Transverse colon (tissue), 4 donors: ENCODE results near the gene FAM227A. TPM values are rescaled to one million over a fixed set of nuclear protein-coding genes. Genes with fewer than 3 reads are reported as not detected.

Source experiments
- DNase-seq: peaks from one replicate; pipeline ENCODE4 v3.0.0-alpha.2; 2019
- H3K27ac ChIP-seq, 4 donors: fragments of 200-600 bp; sonication (generic); 2 replicates each; pipeline ENCODE4 v1.5.1; 2016 to 2018; ENCODE audit warnings: inconsistent platforms in 4 of 4
- H3K27me3 ChIP-seq: fragments of 200-600 bp; sonication (generic); 2 replicates; pipeline ENCODE4 v1.5.1; 2017; ENCODE audit warnings: inconsistent platforms
- H3K36me3 ChIP-seq, 4 donors: fragments of 200-600 bp; sonication (generic); 2 replicates each; pipeline ENCODE4 v1.5.1; 2017 to 2019; ENCODE audit warnings: inconsistent platforms in 4 of 4
- H3K4me1 ChIP-seq, 4 donors: fragments of 200-600 bp; sonication (generic); 2 replicates each; pipeline ENCODE4 v1.5.1; 2017 to 2020; ENCODE audit warnings: inconsistent platforms in 4 of 4
- H3K4me3 ChIP-seq, 4 donors: fragments of 200-600 bp; sonication (generic); 1 replicate in 1 of 4; 2 replicates in 3 of 4; pipeline versions ENCODE4 v1.5.1 to v1.6.1; 2017 to 2019; ENCODE audit warnings: inconsistent platforms in 4 of 4
- H3K9me3 ChIP-seq, 2 donors: fragments of 200-600 bp; sonication (generic); 2 replicates each; pipeline ENCODE4 v1.5.1; 2017 to 2019; ENCODE audit warnings: inconsistent platforms in 2 of 2
- EP300 ChIP-seq: sonication (generic); formaldehyde crosslinking; IDR thresholded peaks from one replicate; pipeline ENCODE4 v1.6.1; 2017; ENCODE audit warnings: antibody characterized with exemption, low read depth
- POLR2A ChIP-seq: fragments of 450-650 bp; IDR thresholded peaks from one replicate; pipeline ENCODE4 v1.6.1; 2016; ENCODE audit warnings: antibody characterized with exemption, mild to moderate bottlenecking, moderate library complexity
- POLR2AphosphoS5 ChIP-seq, 3 donors: sonication (generic); formaldehyde crosslinking; IDR thresholded peaks; one replicate each; pipeline ENCODE4 v1.6.1; 2016; ENCODE audit warnings: antibody characterized with exemption in 3 of 3
- WGBS, 2 donors: methylation state at CpG; one replicate each; pipeline ENCODE4 v1.1.5; 2018; ENCODE audit warnings: low coverage in 1 of 2; 5-methylcytosine and 5-hydroxymethylcytosine counted together
- in situ Hi-C, 4 donors: fragments of 200-750 bp; cut with MboI; loops; one replicate each; pipeline versions ENCODE4 v1.15.0 to v1.15.1; 2017; ENCODE audit warnings: low sequenced_read_pairs in 3 of 4, low pct_ligation_motif_present in 1 of 4, low pct_unique_long_range_greater_than_20kb in 1 of 4
- intact Hi-C: fragments of 100-400 bp; cut with DNase I; formaldehyde crosslinking; loops from one replicate; pipeline ENCODE4 v1.15.1; 2023; ENCODE audit warnings: low total_unique reads
- total RNA-seq, 4 donors: library from RNA; depleted of rRNA; stranded (reverse); fragments of >200 nt; gene quantifications; one replicate each; pipeline ENCODE4 v1.1.0, GENCODE V29; 2016
- TF ChIP-seq, protein P1 (sequence below), 5 experiments: fragments of 200-600 bp in 3 of 5; fragments of 450-650 bp in 2 of 5; sonication (generic) in 3 of 5; IDR thresholded peaks; 1 replicate in 2 of 5; 2 replicates in 3 of 5; pipeline ENCODE4 v1.5.1; 2016 to 2017; ENCODE audit warnings: antibody characterized with exemption in 5 of 5, inconsistent platforms in 3 of 5, mild to moderate bottlenecking in 2 of 5, moderate library complexity in 1 of 5

FAM227A gene
- total RNA-seq, 4 donors from 2014 or later, result 0.20 to 0.79 (median 0.27) TPM; not detected in 1

DNA sequence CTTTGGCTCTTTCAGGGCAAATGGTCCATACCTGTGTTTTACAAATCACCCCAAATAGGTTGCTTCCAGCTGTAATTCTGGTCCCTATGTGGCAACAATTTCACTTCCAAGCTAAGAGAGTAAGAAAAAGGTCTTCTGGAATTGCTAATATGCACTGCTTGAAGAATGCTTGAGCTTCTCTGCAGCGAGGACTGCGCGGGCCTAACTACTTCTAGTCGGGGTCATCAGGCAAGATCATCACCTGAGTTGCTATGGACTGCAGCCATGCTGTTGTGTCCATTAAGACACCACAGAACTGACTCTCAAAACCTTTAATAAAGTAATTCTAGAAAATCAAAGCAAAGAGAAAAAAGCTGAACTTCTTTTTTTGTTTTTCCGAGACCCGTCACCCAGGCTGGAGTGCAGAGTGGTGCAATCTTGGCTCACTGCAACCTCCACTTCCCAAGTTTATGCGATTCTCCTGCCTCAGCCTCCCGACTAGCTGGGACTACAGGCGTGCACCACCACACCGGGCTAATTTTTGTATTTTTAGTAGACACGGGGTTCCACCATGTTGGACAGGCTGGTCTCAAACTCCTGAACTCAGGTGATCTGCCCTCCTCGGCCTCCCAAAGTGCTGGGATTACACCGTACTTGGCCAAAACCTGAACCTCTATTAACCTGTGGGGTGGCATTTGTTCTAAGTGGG is 42.4 kb upstream of the FAM227A start:
- WGBS, 2 donors, result 90 to 91% methylated on average over 5 to 13 of the region's 13 CpGs
- H3K4me1 ChIP-seq, result peaks cover 24 to 72% (median 58%) of the 10 kb centered on the region in 4 donors
- H3K4me3 ChIP-seq, result peak overlapping the region in 3 of 4 donors; percentile 62 to 81 (median 80)
- DNase-seq, result no peak
- H3K27ac ChIP-seq, result peak overlapping the region; percentile 93 to 99 (median 98)
- no peaks in the 10 kb centered on the region for H3K36me3 ChIP-seq
- in situ Hi-C loops (no loop called here), intact Hi-C loops (no loop called here)
- H3K27me3 ChIP-seq, result no peaks in the 10 kb centered on the region
- TF ChIP-seq, protein P1, sequence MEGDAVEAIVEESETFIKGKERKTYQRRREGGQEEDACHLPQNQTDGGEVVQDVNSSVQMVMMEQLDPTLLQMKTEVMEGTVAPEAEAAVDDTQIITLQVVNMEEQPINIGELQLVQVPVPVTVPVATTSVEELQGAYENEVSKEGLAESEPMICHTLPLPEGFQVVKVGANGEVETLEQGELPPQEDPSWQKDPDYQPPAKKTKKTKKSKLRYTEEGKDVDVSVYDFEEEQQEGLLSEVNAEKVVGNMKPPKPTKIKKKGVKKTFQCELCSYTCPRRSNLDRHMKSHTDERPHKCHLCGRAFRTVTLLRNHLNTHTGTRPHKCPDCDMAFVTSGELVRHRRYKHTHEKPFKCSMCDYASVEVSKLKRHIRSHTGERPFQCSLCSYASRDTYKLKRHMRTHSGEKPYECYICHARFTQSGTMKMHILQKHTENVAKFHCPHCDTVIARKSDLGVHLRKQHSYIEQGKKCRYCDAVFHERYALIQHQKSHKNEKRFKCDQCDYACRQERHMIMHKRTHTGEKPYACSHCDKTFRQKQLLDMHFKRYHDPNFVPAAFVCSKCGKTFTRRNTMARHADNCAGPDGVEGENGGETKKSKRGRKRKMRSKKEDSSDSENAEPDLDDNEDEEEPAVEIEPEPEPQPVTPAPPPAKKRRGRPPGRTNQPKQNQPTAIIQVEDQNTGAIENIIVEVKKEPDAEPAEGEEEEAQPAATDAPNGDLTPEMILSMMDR (IDR thresholded peaks at IDR 0.05), result no peak
- no peaks in the 10 kb centered on the region for H3K9me3 ChIP-seq

DNA sequence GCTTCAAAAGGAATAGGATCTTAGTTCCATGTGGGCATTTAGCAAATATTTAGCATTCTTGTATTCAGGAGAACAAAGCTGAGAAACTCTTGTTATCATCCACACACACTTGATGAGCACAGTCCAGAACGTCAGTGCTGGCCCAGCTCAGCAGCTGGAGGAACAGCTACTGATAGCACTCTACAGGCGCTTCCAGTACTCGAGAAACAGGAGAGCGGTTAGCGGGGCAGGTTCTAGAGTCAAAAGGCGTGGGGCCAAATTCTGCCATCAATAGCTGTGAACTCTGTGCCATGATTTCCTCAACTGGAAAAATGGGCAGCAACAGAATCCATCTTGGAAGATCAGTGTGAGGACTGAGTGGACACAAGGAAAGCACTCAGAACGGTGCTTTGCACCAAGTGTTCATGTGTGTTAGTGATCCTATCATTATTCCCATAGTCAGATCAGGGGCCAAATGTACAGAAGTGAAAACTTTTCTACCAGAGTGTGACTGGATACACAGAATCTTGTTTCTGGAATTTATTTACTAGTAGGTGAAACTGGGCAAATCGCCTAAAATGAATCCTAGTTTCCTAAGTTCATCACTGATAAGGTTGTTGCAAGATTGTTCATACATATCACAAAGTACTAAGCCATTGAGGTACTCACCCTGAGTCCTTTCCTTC is 41.4 kb upstream of the FAM227A start:
- Histone ChIP-seq H3K4me3 (peak overlapping the region in 1 of 4 donors; percentile 62), H3K27ac (peak overlapping the region; percentile 93 to 99 (median 98)), H3K9me3 (no peaks in the 10 kb centered on the region), H3K4me1 (peaks cover 32 to 81% (median 62%) of the 10 kb centered on the region in 4 donors), H3K36me3 (no peaks in the 10 kb centered on the region), H3K27me3 (no peaks in the 10 kb centered on the region)
- peak in 1 of 3 donors; percentile 9 for TF ChIP-seq POLR2AphosphoS5 (IDR thresholded peaks at IDR 0.05)
- TF ChIP-seq, protein P1 (IDR thresholded peaks at IDR 0.05), result no peak
- DNase-seq, result no peak
- in situ Hi-C loops, result no loop called here
- WGBS, 2 donors, result 65 to 74% methylated on average over 6 to 8 of the region's 8 CpGs
- intact Hi-C loops, result no loop called here

DNA sequence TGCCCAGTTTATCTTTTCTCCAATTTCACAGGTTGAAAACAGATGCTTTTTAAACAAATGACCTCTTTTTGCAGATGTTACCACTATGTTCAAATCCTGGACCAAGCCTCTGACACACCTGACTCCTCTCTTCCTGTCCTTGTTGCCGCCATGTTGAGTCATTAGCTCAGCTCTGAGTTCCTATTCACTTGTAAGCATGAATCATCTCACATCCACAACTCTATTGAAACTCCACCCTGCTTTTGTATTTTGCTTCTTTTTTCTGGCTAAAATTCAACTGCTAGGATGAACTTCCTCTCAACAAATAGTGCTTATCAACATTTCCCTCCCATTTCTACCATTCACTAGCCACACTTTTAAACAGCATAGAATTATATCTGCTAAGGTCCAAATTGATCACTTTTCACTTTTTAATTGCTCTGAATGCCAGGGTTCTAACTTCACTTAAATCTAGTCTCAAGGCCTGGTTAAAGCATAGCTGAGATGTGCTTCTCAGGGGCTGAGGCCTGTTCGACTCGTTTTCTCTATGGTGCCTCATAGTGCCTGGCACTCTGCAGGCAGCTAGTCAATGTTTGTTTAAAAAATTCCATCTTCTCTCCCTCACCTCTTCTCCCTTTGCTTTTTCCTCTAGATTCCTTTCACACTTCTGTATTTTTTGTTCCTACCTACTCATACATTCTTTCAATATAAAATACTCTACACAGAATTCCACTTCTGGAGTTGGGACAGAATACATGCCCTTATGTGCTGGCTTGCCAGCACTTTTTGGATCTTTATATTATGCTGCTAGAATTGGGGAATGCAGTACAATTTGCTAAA is 40.6 kb upstream of the FAM227A start:
- Histone ChIP-seq H3K36me3 (peaks cover 0 to 5% (median 0%) of the 10 kb centered on the region in 4 donors), H3K27ac (peak overlapping the region; percentile 93 to 99 (median 98)), H3K9me3 (no peaks in the 10 kb centered on the region), H3K4me1 (peaks cover 33 to 87% (median 65%) of the 10 kb centered on the region in 4 donors), H3K27me3 (no peaks in the 10 kb centered on the region), H3K4me3 (peak overlapping the region in 1 of 4 donors; percentile 62)
- intact Hi-C loops, result no loop called here
- TF ChIP-seq, protein P1 (IDR thresholded peaks at IDR 0.05), result no peak
- TF ChIP-seq POLR2AphosphoS5 (IDR thresholded peaks at IDR 0.05), result peak in 2 of 3 donors; percentile 16 to 65
- no peak for DNase-seq
- in situ Hi-C loops, result no loop called here
- WGBS, 2 donors, result 27 to 31% methylated on average over 3 of the region's 3 CpGs

GRCh38 chr22:38694940-38695339 is 38.7 kb upstream of the FAM227A start:
- H3K36me3 ChIP-seq, result peaks cover 0 to 6% (median 0%) of the 10 kb centered on the region in 4 donors
- no peaks in the 10 kb centered on the region for H3K9me3 ChIP-seq
- WGBS, 2 donors, result 59 to 65% methylated on average over 3 of the region's 3 CpGs
- in situ Hi-C loops, result no loop called here
- TF ChIP-seq POLR2A (peak; percentile 33), EP300 (no peak), POLR2AphosphoS5 (IDR thresholded peaks at IDR 0.05) (peak in 2 of 3 donors; percentile 44 to 61)
- TF ChIP-seq, protein P1 (IDR thresholded peaks at IDR 0.05), result no peak
- no peaks in the 10 kb centered on the region for H3K27me3 ChIP-seq
- peaks cover 39 to 98% (median 70%) of the 10 kb centered on the region in 4 donors for H3K4me1 ChIP-seq
- H3K4me3 ChIP-seq, result no peak overlapping the region
- no peak for DNase-seq
- intact Hi-C loops, result no loop called here
- H3K27ac ChIP-seq, result peak overlapping the region; percentile 93 to 99 (median 98)
